GM23248 (cell line): ENCODE measurements around the gene AFM. TPM values are rescaled to one million over a fixed set of nuclear protein-coding genes. Genes with fewer than 3 reads are reported as not detected.

ENCODE experiments used
- DNase-seq: peaks from one replicate; pipeline ENCODE4 v3.0.0-alpha.2; 2015
- H2AFZ ChIP-seq: fragments of 200-600 bp; sonication (generic); 2 replicates; pipeline ENCODE4 v1.6.1; 2016; ENCODE audit warnings: antibody characterized with exemption
- H3F3A ChIP-seq: fragments of 200-600 bp; sonication (generic); 2 replicates; pipeline ENCODE4 v1.6.1; 2016; ENCODE audit warnings: mild to moderate bottlenecking, antibody characterized with exemption, mixed run types; ENCODE audit not compliant: insufficient read depth
- H3K27ac ChIP-seq: fragments of 200-600 bp; sonication (generic); 2 replicates; pipeline ENCODE4 v1.5.1; 2016; ENCODE audit warnings: mild to moderate bottlenecking
- H3K27me3 ChIP-seq: fragments of 200-600 bp; sonication (generic); replicated peaks from 2 replicates; pipeline ENCODE4 v1.6.1; 2016; ENCODE audit warnings: mild to moderate bottlenecking; ENCODE audit not compliant: insufficient read depth
- H3K36me3 ChIP-seq: fragments of 200-600 bp; sonication (generic); 2 replicates; pipeline ENCODE4 v1.6.1; 2016; ENCODE audit warnings: low read depth, mild to moderate bottlenecking
- H3K4me1 ChIP-seq: fragments of 200-600 bp; sonication (generic); 2 replicates; pipeline ENCODE4 v1.6.1; 2016; ENCODE audit warnings: mild to moderate bottlenecking; ENCODE audit not compliant: insufficient read depth
- H3K4me2 ChIP-seq: fragments of 200-600 bp; sonication (generic); one replicate; pipeline ENCODE4 v1.6.1; 2016; ENCODE audit warnings: mild to moderate bottlenecking; ENCODE audit not compliant: unreplicated experiment
- H3K4me3 ChIP-seq: fragments of 200-600 bp; sonication (generic); 2 replicates; pipeline ENCODE4 v1.5.1; 2016; ENCODE audit warnings: mild to moderate bottlenecking
- H3K79me2 ChIP-seq: fragments of 200-600 bp; sonication (generic); 2 replicates; pipeline ENCODE4 v1.6.1; 2016; ENCODE audit warnings: mild to moderate bottlenecking; ENCODE audit not compliant: insufficient read depth
- H3K9ac ChIP-seq: fragments of 200-600 bp; sonication (generic); 2 replicates; pipeline ENCODE4 v1.6.1; 2016; ENCODE audit warnings: mild to moderate bottlenecking
- H3K9me2 ChIP-seq: fragments of 200-600 bp; sonication (generic); 2 replicates; pipeline ENCODE4 v1.6.1; 2016; ENCODE audit warnings: mixed run types, mild to moderate bottlenecking, moderate library complexity; ENCODE audit not compliant: insufficient read depth
- H3K9me3 ChIP-seq: fragments of 200-600 bp; sonication (generic); one replicate; pipeline ENCODE4 v1.6.1; 2017; ENCODE audit warnings: low read depth
- H4K20me1 ChIP-seq: fragments of 200-600 bp; sonication (generic); 2 replicates; pipeline ENCODE4 v1.6.0; 2016; ENCODE audit not compliant: insufficient read depth
- EZH2 ChIP-seq: fragments of 200-600 bp; sonication (generic); IDR thresholded peaks from 2 replicates; pipeline ENCODE4 v1.6.1; 2018; ENCODE audit warnings: antibody characterized with exemption, mild to moderate bottlenecking; ENCODE audit not compliant: insufficient read depth, poor library complexity, severe bottlenecking
- EZH2phosphoT487 ChIP-seq: fragments of 200-600 bp; sonication (generic); IDR thresholded peaks from 2 replicates; pipeline ENCODE4 v1.6.1; 2018; ENCODE audit warnings: antibody characterized with exemption, moderate library complexity, mild to moderate bottlenecking, low read depth; ENCODE audit not compliant: insufficient read depth
- WGBS, 2 experiments: methylation state at CpG; one replicate each; pipeline ENCODE4 v1.1.6; 2015 to 2017; ENCODE audit warnings: low lambda C conversion rate in 2 of 2, low coverage in 1 of 2; ENCODE audit errors: missing lambda C conversion rate in 2 of 2; 5-methylcytosine and 5-hydroxymethylcytosine counted together
- in situ Hi-C: fragments of 300-500 bp; cut with MboI; formaldehyde crosslinking; loops from 2 replicates; pipeline ENCODE4 v1.15.0; 2020
- polyA plus RNA-seq: library from polyadenylated mRNA; unstranded; fragments of >200 nt; fragmentation: Nextera tagmentation; extraction: Ambion mirVana; gene quantifications from 2 replicates; pipeline ENCODE4 v1.2.1, GENCODE V29; 2016
- total RNA-seq: library from RNA; depleted of rRNA; stranded (reverse); fragments of >200 nt; shearing (Covaris generic); gene quantifications from 2 replicates; pipeline ENCODE4 v1.2.3, GENCODE V29; 2014

Gene AFM
- total and polyA plus RNA-seq, 2 experiments from 2014 or later, result not detected

GRCh38 chr4:73460913-73461522 lies 20.5 kb upstream of the AFM start:
- TF ChIP-seq EZH2 (no peak), EZH2phosphoT487 (no peak)
- Histone ChIP-seq H3K9me3 (no peaks in the 10 kb centered on the region), H3K4me2 (no peak overlapping the region), H3K79me2 (no peaks in the 10 kb centered on the region), H4K20me1 (no peaks in the 10 kb centered on the region), H3F3A (no peaks in the 10 kb centered on the region), H3K9me2 (no peaks in the 10 kb centered on the region), H3K36me3 (no peaks in the 10 kb centered on the region), H2AFZ (no peak overlapping the region), H3K4me1 (no peaks in the 10 kb centered on the region), H3K27ac (no peak overlapping the region), H3K4me3 (no peak overlapping the region), H3K9ac (no peak overlapping the region), H3K27me3 (peaks cover 4% of the 10 kb centered on the region; the same call in 1 of the 2 replicates)
- 41 to 71% methylated on average over 3 to 4 of the region's 4 CpGs for WGBS, 2 experiments
- in situ Hi-C loops, result no loop called here
- no peak for DNase-seq

- no peaks in the 10 kb centered on the region for H3K9me2 ChIP-seq
- no peaks in the 10 kb centered on the region for H3K79me2 ChIP-seq
- H3K36me3 ChIP-seq, result no peaks in the 10 kb centered on the region
- H2AFZ ChIP-seq, result no peak overlapping the region
- no peak overlapping the region for H3K4me3 ChIP-seq
- no peak overlapping the region for H3K4me2 ChIP-seq
- in situ Hi-C loops, result no loop called here
- TF ChIP-seq EZH2phosphoT487 (no peak), EZH2 (no peak)
- H3K9ac ChIP-seq, result no peak overlapping the region
- no peak for DNase-seq
- H3K4me1 ChIP-seq, result no peaks in the 10 kb centered on the region
- no peak overlapping the region for H3K27ac ChIP-seq
- H3F3A ChIP-seq, result no peaks in the 10 kb centered on the region
- whole genome bisulfite sequencing, 2 experiments, result 80 to 84% methylated on average over 3 of the region's 3 CpGs
- H3K9me3 ChIP-seq, result no peaks in the 10 kb centered on the region
- no peaks in the 10 kb centered on the region for H4K20me1 ChIP-seq
- H3K27me3 ChIP-seq, result peaks cover 24% of the 10 kb centered on the region
Observed at GRCh38 chr4:73468170-73468569, 13.4 kb upstream of the AFM start.

- no peaks in the 10 kb centered on the region for H3K9me3 ChIP-seq
- no peaks in the 10 kb centered on the region for H3K9me2 ChIP-seq
- DNase-seq, result no peak
- H3K4me1 ChIP-seq, result no peaks in the 10 kb centered on the region
- H4K20me1 ChIP-seq, result no peaks in the 10 kb centered on the region
- no peak overlapping the region for H3K9ac ChIP-seq
- H3K4me2 ChIP-seq, result no peak overlapping the region
- no peaks in the 10 kb centered on the region for H3F3A ChIP-seq
- in situ Hi-C loops, result no loop called here
- WGBS, 2 experiments, result 28 to 29% methylated on average over 1 of the region's 1 CpG
- H3K36me3 ChIP-seq, result no peaks in the 10 kb centered on the region
- H2AFZ ChIP-seq, result no peak overlapping the region
- no peak overlapping the region for H3K4me3 ChIP-seq
- no peak for TF ChIP-seq EZH2phosphoT487
- no peak for TF ChIP-seq EZH2
- no peaks in the 10 kb centered on the region for H3K79me2 ChIP-seq
- peaks cover 29% of the 10 kb centered on the region for H3K27me3 ChIP-seq
- no peak overlapping the region for H3K27ac ChIP-seq
Observed at GRCh38 chr4:73470728-73471127, 10.8 kb upstream of the AFM start.

DNA sequence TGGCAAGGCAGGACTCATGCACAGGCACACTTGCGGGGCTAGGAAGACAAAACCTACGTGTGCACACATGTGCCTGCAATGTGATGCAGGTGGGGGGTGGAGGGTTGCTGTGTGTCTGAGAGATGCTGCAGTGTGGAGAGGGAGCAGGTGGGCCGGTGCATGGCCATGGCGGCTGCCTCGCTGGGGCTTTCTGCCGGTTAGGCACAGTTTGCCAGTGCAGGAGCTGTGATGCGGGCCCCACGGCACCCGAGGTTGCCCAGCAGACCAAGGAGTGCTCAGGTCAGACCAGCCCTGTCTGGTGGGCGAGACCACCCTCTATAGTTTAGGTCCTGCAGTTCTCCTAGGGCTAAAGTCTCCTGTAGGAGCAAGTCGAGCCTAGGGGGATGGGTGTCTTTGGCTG lies 4.4 kb upstream of the AFM start:
- no peak overlapping the region for H3K9ac ChIP-seq
- H3K36me3 ChIP-seq, result no peaks in the 10 kb centered on the region
- TF ChIP-seq EZH2phosphoT487 (no peak), EZH2 (no peak)
- H4K20me1 ChIP-seq, result no peaks in the 10 kb centered on the region
- H3F3A ChIP-seq, result no peaks in the 10 kb centered on the region
- H3K4me1 ChIP-seq, result no peaks in the 10 kb centered on the region
- in situ Hi-C loops, result no loop called here
- DNase-seq, result no peak
- H3K27ac ChIP-seq, result no peak overlapping the region
- H3K27me3 ChIP-seq, result 0 out of 2 replicates have a peak, but pooled peaks cover 6% of the 10 kb centered on the region
- H3K79me2 ChIP-seq, result no peaks in the 10 kb centered on the region
- H3K9me2 ChIP-seq, result no peaks in the 10 kb centered on the region
- H3K4me3 ChIP-seq, result no peak overlapping the region
- H3K4me2 ChIP-seq, result no peak overlapping the region
- 45 to 48% methylated on average over 11 of the region's 11 CpGs for WGBS, 2 experiments
- no peak overlapping the region for H2AFZ ChIP-seq
- no peaks in the 10 kb centered on the region for H3K9me3 ChIP-seq

DNA sequence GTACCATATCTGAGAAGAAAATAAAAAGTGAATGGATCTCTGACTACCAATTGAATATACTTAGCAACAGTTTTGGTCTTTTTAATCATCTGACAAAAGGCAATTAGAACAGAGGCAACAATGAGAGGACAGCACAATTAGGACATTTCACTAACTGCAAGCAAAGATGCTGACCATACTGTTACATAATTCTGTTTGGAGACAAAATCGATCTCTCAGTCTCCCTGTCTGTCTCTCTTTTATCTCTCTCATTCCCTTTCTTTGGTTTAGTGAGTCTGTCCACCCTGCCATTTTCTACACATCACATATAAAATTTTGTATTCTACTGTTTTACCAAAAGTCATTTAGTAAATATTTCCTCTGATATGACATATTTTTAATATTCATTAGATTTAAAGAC lies 2.2 kb upstream of the AFM start:
- no peaks in the 10 kb centered on the region for H3K27me3 ChIP-seq
- TF ChIP-seq EZH2phosphoT487 (no peak), EZH2 (no peak)
- no peaks in the 10 kb centered on the region for H3K36me3 ChIP-seq
- no peak overlapping the region for H3K4me3 ChIP-seq
- in situ Hi-C loops, result no loop called here
- no peak overlapping the region for H3K27ac ChIP-seq
- H3K79me2 ChIP-seq, result no peaks in the 10 kb centered on the region
- H3F3A ChIP-seq, result no peaks in the 10 kb centered on the region
- H2AFZ ChIP-seq, result no peak overlapping the region
- H3K9me3 ChIP-seq, result no peaks in the 10 kb centered on the region
- no peak overlapping the region for H3K9ac ChIP-seq
- H3K9me2 ChIP-seq, result no peaks in the 10 kb centered on the region
- no peaks in the 10 kb centered on the region for H3K4me1 ChIP-seq
- WGBS, 2 experiments, result 26 to 31% methylated on average over 1 of the region's 1 CpG
- H3K4me2 ChIP-seq, result no peak overlapping the region
- DNase-seq, result no peak
- no peaks in the 10 kb centered on the region for H4K20me1 ChIP-seq
